Upper lobe of right lung (tissue), 1 donor: ENCODE data around the gene APOF. TPM values are rescaled to one million over a fixed set of nuclear protein-coding genes. Genes with fewer than 3 reads are reported as not detected.
A peak's percentile ranks its signal among the peaks of the same experiment; 100 is the strongest.

Source experiments
- ATAC-seq: fragments of 200-7000 bp; cut with Tn5 transposase; one replicate; pipeline ENCODE4 v1.9.1; 2020; ENCODE audit warnings: mild to moderate bottlenecking, moderate library complexity
- DNase-seq: peaks from one replicate; pipeline ENCODE4 v3.0.0-alpha.2; 2020
- H3K27ac ChIP-seq: fragments of 200-600 bp; one replicate; pipeline ENCODE4 v1.8.0; 2022
- H3K27me3 ChIP-seq: fragments of 200-600 bp; one replicate; pipeline ENCODE4 v1.8.0; 2022; ENCODE audit warnings: mild to moderate bottlenecking
- H3K36me3 ChIP-seq: fragments of 200-600 bp; one replicate; pipeline ENCODE4 v1.8.0; 2022
- H3K4me1 ChIP-seq: fragments of 200-600 bp; one replicate; pipeline ENCODE4 v1.8.0; 2022
- H3K4me3 ChIP-seq: fragments of 200-600 bp; one replicate; pipeline ENCODE4 v1.8.0; 2022; ENCODE audit warnings: mild to moderate bottlenecking
- H3K9me3 ChIP-seq: fragments of 200-600 bp; one replicate; pipeline ENCODE4 v1.8.0; 2022
- intact Hi-C: fragments of 100-400 bp; cut with DNase I; formaldehyde crosslinking; loops from one replicate; pipeline ENCODE4 v1.11.0; 2022
- total RNA-seq: library from RNA; stranded (reverse); fragmentation: NEBNext Ultra II Directional; extraction: Animal tissue kit (Norgen Biotek cat#: 25700); gene quantifications from one replicate; pipeline ENCODE4 v1.2.1, GENCODE V29; 2021
- TF ChIP-seq, protein P1 (sequence below): fragments of 200-600 bp; IDR thresholded peaks from one replicate; pipeline ENCODE4 v1.8.0; 2022; ENCODE audit warnings: antibody characterized with exemption
- donor health status: DM: no; HTN: yes; CAD: no; lungs with severe emphysema.

APOF gene
- total RNA-seq, 1 donor from 2014 or later, result not detected

DNA sequence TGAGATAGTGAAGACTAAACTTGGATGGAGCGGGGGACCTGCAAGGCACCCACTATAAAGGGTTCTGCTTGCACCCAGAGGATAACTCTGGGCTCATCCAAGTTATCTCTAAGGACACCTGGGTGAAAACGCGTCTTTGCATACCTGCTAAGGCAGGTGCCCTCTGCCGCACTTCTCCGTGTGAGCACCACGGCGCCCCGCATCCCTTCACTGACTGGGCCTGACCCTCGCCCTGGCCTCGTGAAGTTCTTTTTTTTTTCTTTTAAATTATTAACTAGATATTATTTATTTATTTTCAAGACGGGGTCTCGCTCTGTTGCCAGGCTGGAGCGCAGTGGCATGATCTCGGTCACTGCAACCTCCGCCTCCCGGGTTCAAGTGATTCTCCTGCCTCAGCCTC, 20.0 kb upstream of the APOF start:
- Histone ChIP-seq H3K9me3 (no peaks in the 10 kb centered on the region), H3K4me1 (no peaks in the 10 kb centered on the region), H3K36me3 (no peaks in the 10 kb centered on the region), H3K27me3 (no peaks in the 10 kb centered on the region), H3K4me3 (no peak overlapping the region), H3K27ac (no peak overlapping the region)
- ATAC-seq (no peak), DNase-seq (no peak)
- TF ChIP-seq, protein P1, sequence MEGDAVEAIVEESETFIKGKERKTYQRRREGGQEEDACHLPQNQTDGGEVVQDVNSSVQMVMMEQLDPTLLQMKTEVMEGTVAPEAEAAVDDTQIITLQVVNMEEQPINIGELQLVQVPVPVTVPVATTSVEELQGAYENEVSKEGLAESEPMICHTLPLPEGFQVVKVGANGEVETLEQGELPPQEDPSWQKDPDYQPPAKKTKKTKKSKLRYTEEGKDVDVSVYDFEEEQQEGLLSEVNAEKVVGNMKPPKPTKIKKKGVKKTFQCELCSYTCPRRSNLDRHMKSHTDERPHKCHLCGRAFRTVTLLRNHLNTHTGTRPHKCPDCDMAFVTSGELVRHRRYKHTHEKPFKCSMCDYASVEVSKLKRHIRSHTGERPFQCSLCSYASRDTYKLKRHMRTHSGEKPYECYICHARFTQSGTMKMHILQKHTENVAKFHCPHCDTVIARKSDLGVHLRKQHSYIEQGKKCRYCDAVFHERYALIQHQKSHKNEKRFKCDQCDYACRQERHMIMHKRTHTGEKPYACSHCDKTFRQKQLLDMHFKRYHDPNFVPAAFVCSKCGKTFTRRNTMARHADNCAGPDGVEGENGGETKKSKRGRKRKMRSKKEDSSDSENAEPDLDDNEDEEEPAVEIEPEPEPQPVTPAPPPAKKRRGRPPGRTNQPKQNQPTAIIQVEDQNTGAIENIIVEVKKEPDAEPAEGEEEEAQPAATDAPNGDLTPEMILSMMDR, result no peak
- intact Hi-C loops, result no loop called here

DNA sequence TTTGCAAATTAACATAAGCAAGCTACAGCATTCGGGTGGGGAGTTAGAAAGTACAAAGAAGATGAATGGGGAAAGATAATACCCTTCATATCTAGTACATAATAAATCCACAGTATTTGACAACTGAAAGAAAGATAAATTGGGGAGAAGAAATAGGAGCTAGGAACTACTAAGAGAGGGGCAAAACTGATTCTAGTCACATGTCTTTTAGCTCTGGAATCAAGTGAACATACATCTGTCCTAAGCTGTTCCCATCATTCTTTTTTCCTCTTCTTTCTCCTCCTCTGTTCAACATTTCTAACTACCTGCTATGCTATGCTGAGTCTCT, 15.3 kb upstream of the APOF start:
- TF ChIP-seq, protein P1, result no peak
- Histone ChIP-seq H3K4me1 (peaks cover 10% of the 10 kb centered on the region), H3K36me3 (no peaks in the 10 kb centered on the region), H3K4me3 (no peak overlapping the region), H3K27ac (no peak overlapping the region), H3K9me3 (no peaks in the 10 kb centered on the region), H3K27me3 (no peaks in the 10 kb centered on the region)
- ATAC-seq, result no peak
- no peak for DNase-seq
- intact Hi-C loops, result no loop called here

DNA sequence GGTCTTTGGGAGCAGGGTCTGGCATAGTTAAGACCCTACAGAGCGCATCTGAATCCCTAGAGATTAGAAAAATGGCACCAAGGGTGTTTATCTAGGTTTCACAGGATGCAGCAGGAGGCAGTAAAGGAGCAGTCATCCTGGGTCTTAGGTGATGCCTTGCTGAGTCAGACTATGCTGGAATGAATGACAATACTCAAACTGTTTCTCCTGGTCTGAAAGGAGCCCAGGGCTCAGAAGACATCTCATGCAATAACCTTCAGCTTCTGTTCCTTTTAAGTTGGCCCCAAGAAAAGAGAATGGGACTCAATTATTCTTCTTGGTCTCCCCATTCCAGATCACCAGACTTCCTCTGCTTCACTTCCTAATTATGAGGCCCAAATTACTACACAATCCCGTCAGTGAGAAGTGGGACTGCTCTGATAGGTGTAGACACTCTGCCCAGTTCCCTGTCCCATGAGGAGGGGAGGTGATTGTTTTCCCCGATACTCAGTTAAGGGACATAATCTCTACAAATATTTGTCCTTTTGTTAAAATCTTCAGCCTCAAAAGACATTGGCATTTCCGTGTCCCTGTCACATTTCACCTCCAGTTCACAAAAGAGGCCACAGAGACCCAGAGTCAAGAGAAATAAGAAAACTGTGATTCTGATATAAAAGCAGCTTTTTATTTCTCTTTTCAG, 14.8 kb upstream of the APOF start:
- intact Hi-C loops, result no loop called here
- DNase-seq (no peak), ATAC-seq (peak; percentile 44)
- Histone ChIP-seq H3K9me3 (no peaks in the 10 kb centered on the region), H3K4me3 (no peak overlapping the region), H3K4me1 (peaks cover 10% of the 10 kb centered on the region), H3K27ac (no peak overlapping the region), H3K27me3 (no peaks in the 10 kb centered on the region), H3K36me3 (no peaks in the 10 kb centered on the region)
- TF ChIP-seq, protein P1, result no peak

DNA sequence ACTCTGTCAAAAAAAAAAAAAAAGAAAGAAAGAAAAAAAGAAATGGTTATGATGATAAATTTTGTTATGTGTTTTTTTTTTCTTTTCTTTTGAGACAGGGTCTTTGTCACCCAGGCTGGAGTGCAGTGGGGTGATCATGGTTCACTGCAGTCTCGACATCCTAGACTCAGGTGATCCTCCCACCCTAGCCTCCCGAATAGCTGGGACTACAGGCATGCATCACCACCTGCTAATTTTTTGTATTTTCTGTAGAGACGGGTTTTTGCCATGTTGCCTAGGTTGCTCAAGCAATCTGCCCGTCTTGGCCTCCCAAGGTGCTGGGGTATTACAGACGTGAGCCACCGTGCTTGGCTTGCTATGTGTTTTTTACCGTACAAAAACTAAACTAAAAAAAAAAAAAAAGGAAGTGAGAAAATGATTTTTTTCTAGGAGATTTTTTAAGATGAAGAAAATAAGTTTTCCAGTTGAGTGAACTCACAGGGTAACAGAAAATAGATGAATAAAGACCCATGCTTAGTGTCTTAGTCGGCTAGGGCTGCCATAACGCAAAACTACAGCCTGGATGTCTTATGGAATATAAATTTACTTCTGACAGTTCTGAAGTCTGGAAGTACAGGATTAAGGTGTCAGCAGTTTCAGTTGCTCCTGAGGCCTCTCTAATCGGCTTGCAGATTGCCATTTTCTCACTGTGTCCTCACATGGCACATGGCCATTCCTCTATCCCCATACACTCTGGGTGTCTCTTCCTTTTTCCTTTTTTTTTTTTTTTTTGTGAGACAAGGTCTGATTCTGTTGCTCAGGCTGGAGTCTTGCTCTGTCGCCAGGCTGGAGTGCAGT, 13.2 kb upstream of the APOF start:
- Histone ChIP-seq H3K4me1 (peaks cover 10% of the 10 kb centered on the region), H3K27me3 (no peaks in the 10 kb centered on the region), H3K9me3 (no peaks in the 10 kb centered on the region), H3K4me3 (no peak overlapping the region), H3K36me3 (no peaks in the 10 kb centered on the region), H3K27ac (no peak overlapping the region)
- ATAC-seq (no peak), DNase-seq (no peak)
- intact Hi-C loops, result no loop called here
- TF ChIP-seq, protein P1, result no peak

DNA sequence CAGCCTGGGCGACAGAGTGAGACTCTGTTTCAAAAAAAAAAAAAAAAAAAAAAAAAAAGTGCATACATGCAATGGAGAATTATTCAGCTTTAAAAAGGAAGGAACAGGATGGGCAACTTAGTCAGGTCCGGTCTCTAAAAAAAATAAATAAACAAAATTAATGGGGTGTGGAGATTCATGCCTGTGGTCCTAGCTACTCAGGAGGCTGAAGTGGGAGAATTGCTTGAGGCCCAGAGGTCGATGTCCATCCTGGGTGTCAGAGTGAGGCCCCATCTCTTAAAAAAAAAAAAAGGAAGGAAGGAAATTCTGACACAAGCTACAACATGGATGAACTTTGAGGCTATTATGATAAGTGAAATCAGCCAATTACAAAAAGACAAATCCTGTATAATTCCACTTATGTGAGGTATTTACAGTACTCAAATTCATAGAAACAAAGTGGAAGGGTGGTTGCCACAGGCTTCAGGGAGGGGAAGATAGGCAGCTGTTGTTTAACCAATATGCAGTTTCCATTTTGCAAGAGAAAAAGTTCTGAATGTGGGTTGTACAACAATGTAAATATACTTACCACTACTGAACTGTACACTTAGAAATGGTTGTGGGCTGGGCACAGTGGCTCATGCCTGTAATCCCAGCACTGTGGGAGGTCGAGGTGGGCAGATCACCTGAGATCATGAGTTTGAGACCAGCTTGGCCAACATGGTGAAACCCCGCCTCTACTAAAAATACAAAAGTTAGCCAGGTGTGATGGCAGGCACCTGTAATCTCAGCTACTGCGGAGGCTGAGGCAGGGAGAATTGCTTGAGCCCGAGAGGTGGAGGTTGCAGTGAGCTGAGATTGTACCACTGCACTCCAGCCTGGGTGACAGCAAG, 12.3 kb upstream of the APOF start:
- Histone ChIP-seq H3K27ac (no peak overlapping the region), H3K4me1 (peaks cover 10% of the 10 kb centered on the region), H3K4me3 (no peak overlapping the region), H3K27me3 (no peaks in the 10 kb centered on the region), H3K36me3 (no peaks in the 10 kb centered on the region), H3K9me3 (no peaks in the 10 kb centered on the region)
- intact Hi-C loops, result no loop called here
- ATAC-seq, result no peak
- DNase-seq, result no peak
- TF ChIP-seq, protein P1, result no peak
